Memory B cell (primary cell): Measurements from ENCODE around the gene TMPRSS11B.
"Not testable (repeated sequence)": the region's sequence is repeated elsewhere in the genome, so short reads cannot be mapped to it uniquely, and the experiment has no call there.

Experiments
- ATAC-seq: fragments of 150-1000 bp; cut with Tn5 transposase; 2 replicates; pipeline ENCODE4 v1.10.0; 2021; ENCODE audit warnings: low read depth, mild to moderate bottlenecking, moderate library complexity
- DNase-seq, 2 donors: peaks; one replicate each; pipeline ENCODE4 v3.0.0; 2022; ENCODE audit warnings: low spot score in 2 of 2
- H3K27ac Mint-ChIP-seq: one replicate; pipeline ENCODE4 v1.8.0; 2022; ENCODE audit warnings: mild to moderate bottlenecking, moderate library complexity, mixed read lengths
- H3K27me3 Mint-ChIP-seq: one replicate; pipeline ENCODE4 v1.8.0; 2022; ENCODE audit warnings: mixed read lengths
- H3K36me3 Mint-ChIP-seq: one replicate; pipeline ENCODE4 v1.8.0; 2022; ENCODE audit warnings: mild to moderate bottlenecking, mixed read lengths
- H3K4me1 Mint-ChIP-seq: one replicate; pipeline ENCODE4 v1.8.0; 2022; ENCODE audit warnings: mixed read lengths
- H3K4me3 Mint-ChIP-seq: one replicate; pipeline ENCODE4 v1.8.0; 2022; ENCODE audit warnings: mild to moderate bottlenecking, moderate library complexity, mixed read lengths
- H3K9me3 Mint-ChIP-seq: one replicate; pipeline ENCODE4 v1.8.0; 2022; ENCODE audit warnings: mixed read lengths

Gene TMPRSS11B, protein sequence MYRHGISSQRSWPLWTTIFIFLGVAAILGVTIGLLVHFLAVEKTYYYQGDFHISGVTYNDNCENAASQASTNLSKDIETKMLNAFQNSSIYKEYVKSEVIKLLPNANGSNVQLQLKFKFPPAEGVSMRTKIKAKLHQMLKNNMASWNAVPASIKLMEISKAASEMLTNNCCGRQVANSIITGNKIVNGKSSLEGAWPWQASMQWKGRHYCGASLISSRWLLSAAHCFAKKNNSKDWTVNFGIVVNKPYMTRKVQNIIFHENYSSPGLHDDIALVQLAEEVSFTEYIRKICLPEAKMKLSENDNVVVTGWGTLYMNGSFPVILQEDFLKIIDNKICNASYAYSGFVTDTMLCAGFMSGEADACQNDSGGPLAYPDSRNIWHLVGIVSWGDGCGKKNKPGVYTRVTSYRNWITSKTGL

GRCh38 chr4:68245594-68245993 is at the start of gene TMPRSS11B:
Gene TMPRSS11B (minus strand): TSS chr4:68245694. CDS start chr4:68245558, 136 bp downstream.
- no peaks in the 10 kb centered on the region for H3K9me3 Mint-ChIP-seq
- peaks cover 2% of the 10 kb centered on the region for H3K4me1 Mint-ChIP-seq
- no peaks in the 10 kb centered on the region for H3K36me3 Mint-ChIP-seq
- no peak within 1 kb of the TSS for H3K4me3 Mint-ChIP-seq
- H3K27ac Mint-ChIP-seq, result no peak within 1 kb of the TSS
- peaks cover 2% of the 10 kb centered on the region for H3K27me3 Mint-ChIP-seq
- ATAC-seq, result no peak
- no peak for DNase-seq

DNA sequence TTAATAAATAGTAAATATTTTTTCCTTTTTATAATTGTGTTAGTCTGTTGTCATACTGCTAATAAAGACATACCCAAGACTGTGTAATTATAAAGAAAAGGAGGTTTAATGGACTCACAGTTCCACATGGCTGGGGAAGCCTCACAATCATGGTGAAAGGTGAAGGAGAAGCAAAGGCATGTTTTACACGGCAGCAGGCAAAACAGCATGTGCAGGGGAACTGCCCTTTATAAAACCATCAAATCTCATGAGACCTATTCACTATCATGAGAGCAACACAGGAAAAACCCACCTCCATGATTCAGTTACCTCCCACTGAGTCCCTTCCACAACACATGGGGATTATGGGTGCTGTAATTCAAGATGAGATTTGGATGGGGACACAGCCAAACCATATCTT is 45.8 kb upstream of the TMPRSS11B start:
- peaks cover 5% of the 10 kb centered on the region for H3K4me1 Mint-ChIP-seq
- peaks cover 5% of the 10 kb centered on the region for H3K27me3 Mint-ChIP-seq
- no peak overlapping the region for H3K4me3 Mint-ChIP-seq
- H3K9me3 Mint-ChIP-seq, result peaks cover 6% of the 10 kb centered on the region
- no peak for DNase-seq
- H3K27ac Mint-ChIP-seq, result no peak overlapping the region
- ATAC-seq, result no peak
- no peaks in the 10 kb centered on the region for H3K36me3 Mint-ChIP-seq

DNA sequence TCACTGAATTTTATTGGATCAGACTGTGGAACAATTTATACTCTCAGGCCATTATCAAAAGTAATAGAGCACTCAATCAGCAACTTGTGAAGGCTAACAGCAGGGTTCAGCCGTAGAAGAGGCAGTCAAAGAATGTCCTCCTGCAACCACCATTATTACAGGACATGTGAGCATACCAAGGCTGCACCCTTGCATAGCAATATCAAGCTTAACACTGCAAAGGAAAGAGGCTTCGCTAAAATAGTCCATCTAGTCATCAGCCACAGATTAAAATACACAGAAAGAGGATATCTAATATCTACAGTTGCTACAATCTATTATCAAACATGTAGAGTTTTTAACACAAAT is 42.9 kb upstream of the TMPRSS11B start:
- ATAC-seq, result no peak
- Mint-ChIP-seq H3K4me3 (no peak overlapping the region), H3K36me3 (no peaks in the 10 kb centered on the region), H3K9me3 (peaks cover 6% of the 10 kb centered on the region), H3K27ac (no peak overlapping the region), H3K27me3 (peaks cover 6% of the 10 kb centered on the region), H3K4me1 (peaks cover 5% of the 10 kb centered on the region)
- no peak for DNase-seq

- Mint-ChIP-seq H3K27ac (no peak overlapping the region), H3K9me3 (peaks cover 6% of the 10 kb centered on the region), H3K4me3 (no peak overlapping the region), H3K4me1 (peaks cover 5% of the 10 kb centered on the region), H3K36me3 (no peaks in the 10 kb centered on the region), H3K27me3 (peaks cover 6% of the 10 kb centered on the region)
- ATAC-seq (no peak), DNase-seq (no peak)
Measured at GRCh38 chr4:68287704-68288392, 42.4 kb upstream of the TMPRSS11B start.

- H3K9me3 Mint-ChIP-seq, result no peaks in the 10 kb centered on the region
- peaks cover 5% of the 10 kb centered on the region for H3K27me3 Mint-ChIP-seq
- no peak for ATAC-seq
- no peak overlapping the region for H3K27ac Mint-ChIP-seq
- no peak overlapping the region for H3K4me3 Mint-ChIP-seq
- peaks cover 5% of the 10 kb centered on the region for H3K4me1 Mint-ChIP-seq
- H3K36me3 Mint-ChIP-seq, result no peaks in the 10 kb centered on the region
- no peak for DNase-seq
Measured at GRCh38 chr4:68283714-68284113, 38.2 kb upstream of the TMPRSS11B start.

DNA sequence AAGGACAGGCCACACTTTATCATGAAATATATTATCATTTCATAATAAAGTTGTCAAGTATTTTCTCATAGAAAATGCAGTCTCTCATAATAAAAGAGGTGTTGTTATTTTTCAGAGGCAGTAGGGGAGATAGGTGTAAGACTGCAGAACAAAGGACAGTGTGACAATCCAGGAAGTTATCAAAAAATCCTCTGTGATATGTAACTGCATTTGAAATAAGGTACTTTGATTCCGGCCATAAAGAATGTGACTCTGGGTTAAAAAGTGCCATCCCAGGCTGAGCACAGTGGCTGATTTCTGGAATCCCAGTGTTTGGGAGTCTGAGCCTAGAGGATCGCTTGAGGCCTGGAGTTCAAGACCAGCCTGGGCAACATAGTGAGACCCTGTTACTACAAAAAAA is 37.6 kb upstream of the TMPRSS11B start:
- Mint-ChIP-seq H3K27ac (no peak overlapping the region), H3K36me3 (no peaks in the 10 kb centered on the region), H3K4me1 (peaks cover under 1% of the 10 kb centered on the region), H3K9me3 (no peaks in the 10 kb centered on the region), H3K4me3 (no peak overlapping the region), H3K27me3 (peaks cover 3% of the 10 kb centered on the region)
- DNase-seq (no peak), ATAC-seq (no peak)

DNA sequence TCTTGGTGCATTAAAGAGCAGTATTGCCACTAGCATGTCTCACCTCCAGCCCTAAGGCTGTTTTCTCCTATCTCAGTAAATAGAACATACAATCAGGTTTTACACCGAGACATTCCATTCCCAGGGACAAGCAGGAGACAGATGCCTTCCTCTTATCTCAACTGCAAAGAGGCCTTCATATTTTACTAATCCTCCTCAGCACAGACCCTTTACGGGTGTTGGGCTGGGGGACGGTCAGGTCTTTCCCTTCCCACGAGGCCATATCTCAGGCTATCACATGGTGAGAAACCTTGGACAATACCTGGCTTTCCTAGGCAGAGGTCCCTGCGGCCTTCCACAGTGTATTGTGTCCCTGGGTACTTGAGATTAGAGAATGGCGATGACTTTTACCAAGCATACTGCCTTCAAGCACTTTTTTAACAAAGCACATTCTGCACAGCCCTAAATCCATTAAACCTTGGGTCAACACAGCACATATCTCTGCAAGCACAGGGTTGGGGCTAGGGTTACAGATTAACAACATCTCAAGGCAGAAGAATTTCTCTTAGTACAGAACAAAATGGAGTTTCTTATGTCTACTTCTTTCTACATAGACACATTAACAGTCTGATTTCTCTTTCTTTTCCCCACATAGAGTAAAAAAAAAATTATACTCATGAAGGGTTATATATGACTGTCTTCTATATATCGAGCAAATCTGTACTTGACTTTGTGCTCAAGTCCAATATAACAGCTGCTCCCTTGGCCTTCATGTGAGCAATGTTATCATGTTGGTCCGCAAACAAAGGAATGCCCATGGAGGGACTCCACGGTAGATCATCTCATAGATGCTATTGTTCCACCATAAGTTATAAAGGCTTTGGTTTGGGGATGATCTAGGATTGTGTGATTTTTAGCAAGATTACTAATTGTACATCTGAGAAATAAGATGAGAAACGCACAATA is 36.6 kb upstream of the TMPRSS11B start:
- H3K4me1 Mint-ChIP-seq, ATAC-seq, H3K27me3 Mint-ChIP-seq, DNase-seq, H3K9me3 Mint-ChIP-seq, H3K27ac Mint-ChIP-seq, H3K4me3 Mint-ChIP-seq, H3K36me3 Mint-ChIP-seq: not testable (repeated sequence)

- H3K4me1 Mint-ChIP-seq, result peaks cover 11% of the 10 kb centered on the region
- H3K36me3 Mint-ChIP-seq, result peaks cover 2% of the 10 kb centered on the region
- H3K27ac Mint-ChIP-seq, result no peak overlapping the region
- H3K27me3 Mint-ChIP-seq, result peaks cover 2% of the 10 kb centered on the region
- no peaks in the 10 kb centered on the region for H3K9me3 Mint-ChIP-seq
- no peak for ATAC-seq
- no peak for DNase-seq
- no peak overlapping the region for H3K4me3 Mint-ChIP-seq
Measured at GRCh38 chr4:68278029-68278428, 32.5 kb upstream of the TMPRSS11B start.

GRCh38 chr4:68277627-68278026 is 32.1 kb upstream of the TMPRSS11B start:
- Mint-ChIP-seq H3K4me1 (peaks cover 11% of the 10 kb centered on the region), H3K27ac (no peak overlapping the region), H3K9me3 (no peaks in the 10 kb centered on the region), H3K36me3 (peaks cover 2% of the 10 kb centered on the region), H3K4me3 (no peak overlapping the region), H3K27me3 (peaks cover 2% of the 10 kb centered on the region)
- ATAC-seq (no peak), DNase-seq (no peak)

- ATAC-seq (no peak), DNase-seq (no peak)
- H3K9me3 Mint-ChIP-seq, result peaks cover 3% of the 10 kb centered on the region
- peaks cover 2% of the 10 kb centered on the region for H3K36me3 Mint-ChIP-seq
- no peak overlapping the region for H3K4me3 Mint-ChIP-seq
- peaks cover 11% of the 10 kb centered on the region for H3K4me1 Mint-ChIP-seq
- H3K27ac Mint-ChIP-seq, result no peak overlapping the region
- peaks cover 2% of the 10 kb centered on the region for H3K27me3 Mint-ChIP-seq
Measured at GRCh38 chr4:68272860-68273259, 27.4 kb upstream of the TMPRSS11B start.

DNA sequence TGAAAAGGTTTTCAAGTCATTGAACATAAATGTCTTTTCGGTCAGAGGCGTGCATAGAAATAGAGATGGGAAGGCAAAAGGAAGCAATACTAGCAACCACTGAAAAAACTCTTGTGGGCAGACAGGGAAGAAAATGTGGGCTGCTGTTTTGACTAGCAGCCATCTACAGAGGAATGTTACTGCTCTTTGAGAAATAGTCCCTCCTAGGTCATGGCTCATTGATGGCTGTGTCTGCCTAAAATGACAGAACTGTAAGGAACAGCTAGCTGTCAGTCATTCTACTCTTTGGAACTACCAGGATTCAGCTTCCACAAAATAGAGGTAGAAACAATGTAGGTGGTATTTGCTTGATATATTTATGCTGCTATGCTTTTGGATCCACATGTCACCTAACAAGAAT is 26.9 kb upstream of the TMPRSS11B start:
- no peak overlapping the region for H3K27ac Mint-ChIP-seq
- peaks cover 3% of the 10 kb centered on the region for H3K9me3 Mint-ChIP-seq
- H3K36me3 Mint-ChIP-seq, result peaks cover 2% of the 10 kb centered on the region
- DNase-seq (no peak), ATAC-seq (no peak)
- H3K4me1 Mint-ChIP-seq, result peaks cover 11% of the 10 kb centered on the region
- peaks cover 2% of the 10 kb centered on the region for H3K27me3 Mint-ChIP-seq
- peak overlapping the region; percentile 75 for H3K4me3 Mint-ChIP-seq

- ATAC-seq (peak; percentile 52), DNase-seq (peak in 1 of 2 donors; percentile 20)
- peaks cover 2% of the 10 kb centered on the region for H3K27me3 Mint-ChIP-seq
- peak overlapping the region; percentile 75 for H3K4me3 Mint-ChIP-seq
- H3K36me3 Mint-ChIP-seq, result peaks cover 2% of the 10 kb centered on the region
- no peak overlapping the region for H3K27ac Mint-ChIP-seq
- H3K9me3 Mint-ChIP-seq, result peaks cover 3% of the 10 kb centered on the region
- H3K4me1 Mint-ChIP-seq, result peaks cover 11% of the 10 kb centered on the region
Measured at GRCh38 chr4:68271851-68272357, 26.4 kb upstream of the TMPRSS11B start.

DNA sequence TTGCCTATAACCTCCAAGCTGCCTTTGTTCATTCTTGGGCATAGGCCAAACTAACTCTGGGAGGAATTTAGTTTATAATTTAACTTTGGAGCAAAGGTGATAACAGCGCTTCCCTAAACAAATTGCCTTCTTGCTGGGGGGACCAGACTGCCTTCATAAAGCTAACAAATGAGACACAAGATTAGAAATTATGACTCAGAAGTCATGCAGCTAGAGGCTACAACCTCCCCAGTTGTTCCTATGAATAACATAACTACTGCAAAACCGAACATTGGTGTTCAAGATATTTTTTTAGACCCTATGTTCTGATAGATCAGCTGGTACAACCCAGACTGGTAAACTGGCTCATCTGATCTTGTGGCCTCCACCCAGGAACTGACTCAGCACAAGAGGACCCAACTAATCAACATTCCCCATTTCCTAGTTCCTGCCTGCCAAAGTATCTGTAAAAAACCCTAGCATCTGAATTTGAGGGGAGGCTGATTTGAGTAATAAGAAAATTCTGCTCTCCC is 22.0 kb upstream of the TMPRSS11B start:
- no peak overlapping the region for H3K27ac Mint-ChIP-seq
- no peaks in the 10 kb centered on the region for H3K36me3 Mint-ChIP-seq
- peaks cover 3% of the 10 kb centered on the region for H3K9me3 Mint-ChIP-seq
- no peak for DNase-seq
- H3K4me3 Mint-ChIP-seq, result no peak overlapping the region
- H3K4me1 Mint-ChIP-seq, result no peaks in the 10 kb centered on the region
- H3K27me3 Mint-ChIP-seq, result peaks cover 2% of the 10 kb centered on the region
- no peak for ATAC-seq
